ENCODE data around the gene CSAG3. TPM values are rescaled to one million over a fixed set of nuclear protein-coding genes. Genes with fewer than 3 reads are reported as not detected.
A peak's percentile ranks its signal among the peaks of the same experiment; 100 is the strongest.

The CSAG3 gene
- total and polyA plus RNA-seq, 9 of the 15 experiments (the other 6 are each of a cell fraction or from before 2014, with no cell fraction given), result 3.9 to 32.8 (median 17.8) TPM

DNA sequence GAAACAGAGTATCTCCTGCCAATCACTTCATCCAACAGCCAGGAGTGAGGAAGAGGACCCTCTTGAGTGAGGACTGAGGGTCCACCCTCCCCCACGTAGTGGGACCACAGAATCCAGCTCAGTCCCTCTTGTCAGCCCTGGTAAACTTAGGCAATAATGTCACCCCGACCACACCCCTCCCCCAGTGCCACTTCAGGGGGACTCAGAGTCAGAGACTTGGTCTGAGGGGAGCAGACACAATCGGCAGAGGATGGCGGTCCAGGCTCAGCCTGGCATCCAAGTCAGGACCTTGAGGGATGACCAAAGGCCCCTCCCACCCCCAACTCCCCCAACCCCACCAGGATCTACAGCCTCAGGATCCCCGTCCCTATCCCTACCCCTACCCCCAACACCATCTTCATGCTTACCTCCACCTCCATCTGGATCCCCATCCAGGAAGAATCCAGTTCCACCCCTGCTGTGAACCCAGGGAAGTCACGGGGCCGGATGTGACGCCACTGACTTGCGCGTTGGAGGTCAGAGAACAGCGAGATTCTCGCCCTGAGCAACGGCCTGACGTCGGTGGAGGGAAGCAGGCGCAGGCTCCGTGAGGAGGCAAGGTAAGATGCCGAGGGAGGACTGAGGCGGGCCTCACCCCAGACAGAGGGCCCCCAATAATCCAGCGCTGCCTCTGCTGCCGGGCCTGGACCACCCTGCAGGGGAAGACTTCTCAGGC lies 25.6 kb upstream of the CSAG3 start, which contains the start of the genes CSAG1 and MAGEA12 (continued):
- TF ChIP-seq, protein P1, sequence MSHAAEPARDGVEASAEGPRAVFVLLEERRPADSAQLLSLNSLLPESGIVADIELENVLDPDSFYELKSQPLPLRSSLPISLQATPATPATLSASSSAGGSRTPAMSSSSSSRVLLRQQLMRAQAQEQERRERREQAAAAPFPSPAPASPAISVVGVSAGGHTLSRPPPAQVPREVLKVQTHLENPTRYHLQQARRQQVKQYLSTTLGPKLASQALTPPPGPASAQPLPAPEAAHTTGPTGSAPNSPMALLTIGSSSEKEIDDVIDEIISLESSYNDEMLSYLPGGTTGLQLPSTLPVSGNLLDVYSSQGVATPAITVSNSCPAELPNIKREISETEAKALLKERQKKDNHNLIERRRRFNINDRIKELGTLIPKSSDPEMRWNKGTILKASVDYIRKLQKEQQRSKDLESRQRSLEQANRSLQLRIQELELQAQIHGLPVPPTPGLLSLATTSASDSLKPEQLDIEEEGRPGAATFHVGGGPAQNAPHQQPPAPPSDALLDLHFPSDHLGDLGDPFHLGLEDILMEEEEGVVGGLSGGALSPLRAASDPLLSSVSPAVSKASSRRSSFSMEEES (CRISPR knock-in tag; IDR thresholded peaks at IDR 0.05), result 0 out of 2 replicates have a peak, but pooled peaks have one; percentile 1
- no peak for TF ChIP-seq KLF6 (CRISPR knock-in tag; IDR thresholded peaks at IDR 0.05; ENCODE audit: borderline replicate concordance)
- no peak for TF ChIP-seq NR1H2 (CRISPR knock-in tag; IDR thresholded peaks at IDR 0.05)
- no peak for TF ChIP-seq STAT5A (IDR thresholded peaks at IDR 0.05; ENCODE audit: borderline replicate concordance, low read length)
- TF ChIP-seq SMAD3 (CRISPR knock-in tag; conservative IDR thresholded peaks at IDR 0.05), result no peak
- TF ChIP-seq, protein P2, sequence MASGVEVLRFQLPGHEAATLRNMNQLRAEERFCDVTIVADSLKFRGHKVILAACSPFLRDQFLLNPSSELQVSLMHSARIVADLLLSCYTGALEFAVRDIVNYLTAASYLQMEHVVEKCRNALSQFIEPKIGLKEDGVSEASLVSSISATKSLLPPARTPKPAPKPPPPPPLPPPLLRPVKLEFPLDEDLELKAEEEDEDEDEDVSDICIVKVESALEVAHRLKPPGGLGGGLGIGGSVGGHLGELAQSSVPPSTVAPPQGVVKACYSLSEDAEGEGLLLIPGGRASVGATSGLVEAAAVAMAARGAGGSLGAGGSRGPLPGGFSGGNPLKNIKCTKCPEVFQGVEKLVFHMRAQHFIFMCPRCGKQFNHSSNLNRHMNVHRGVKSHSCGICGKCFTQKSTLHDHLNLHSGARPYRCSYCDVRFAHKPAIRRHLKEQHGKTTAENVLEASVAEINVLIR (CRISPR knock-in tag; IDR thresholded peaks at IDR 0.05), result peak; percentile 62; the same call in 1 of the 2 replicates
- peak; percentile 94 for TF ChIP-seq NEUROD1 (IDR thresholded peaks at IDR 0.05; ENCODE audit: borderline replicate concordance, low read depth, low read length, partially characterized antibody)
- TF ChIP-seq, protein P3, sequence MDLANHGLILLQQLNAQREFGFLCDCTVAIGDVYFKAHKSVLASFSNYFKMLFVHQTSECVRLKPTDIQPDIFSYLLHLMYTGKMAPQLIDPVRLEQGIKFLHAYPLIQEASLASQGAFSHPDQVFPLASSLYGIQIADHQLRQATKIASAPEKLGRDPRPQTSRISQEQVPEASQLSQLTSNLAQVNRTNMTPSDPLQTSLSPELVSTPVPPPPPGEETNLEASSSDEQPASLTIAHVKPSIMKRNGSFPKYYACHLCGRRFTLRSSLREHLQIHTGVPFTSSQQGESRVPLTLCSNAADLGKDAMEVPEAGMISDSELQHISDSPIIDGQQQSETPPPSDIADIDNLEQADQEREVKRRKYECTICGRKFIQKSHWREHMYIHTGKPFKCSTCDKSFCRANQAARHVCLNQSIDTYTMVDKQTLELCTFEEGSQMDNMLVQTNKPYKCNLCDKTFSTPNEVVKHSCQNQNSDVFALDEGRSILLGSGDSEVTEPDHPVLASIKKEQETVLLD (IDR thresholded peaks at IDR 0.05), result no peak
- TF ChIP-seq YY1 (IDR thresholded peaks at IDR 0.05; ENCODE audit: borderline replicate concordance in 1 of 3, control insufficient read depth in 1 of 3, extremely low read depth in 1 of 3, insufficient read depth in 3 of 3, insufficient read length in 1 of 3, insufficient replicate concordance in 2 of 3, low read depth in 1 of 3, low read length in 2 of 3), result no peak
- TF ChIP-seq, protein P4, sequence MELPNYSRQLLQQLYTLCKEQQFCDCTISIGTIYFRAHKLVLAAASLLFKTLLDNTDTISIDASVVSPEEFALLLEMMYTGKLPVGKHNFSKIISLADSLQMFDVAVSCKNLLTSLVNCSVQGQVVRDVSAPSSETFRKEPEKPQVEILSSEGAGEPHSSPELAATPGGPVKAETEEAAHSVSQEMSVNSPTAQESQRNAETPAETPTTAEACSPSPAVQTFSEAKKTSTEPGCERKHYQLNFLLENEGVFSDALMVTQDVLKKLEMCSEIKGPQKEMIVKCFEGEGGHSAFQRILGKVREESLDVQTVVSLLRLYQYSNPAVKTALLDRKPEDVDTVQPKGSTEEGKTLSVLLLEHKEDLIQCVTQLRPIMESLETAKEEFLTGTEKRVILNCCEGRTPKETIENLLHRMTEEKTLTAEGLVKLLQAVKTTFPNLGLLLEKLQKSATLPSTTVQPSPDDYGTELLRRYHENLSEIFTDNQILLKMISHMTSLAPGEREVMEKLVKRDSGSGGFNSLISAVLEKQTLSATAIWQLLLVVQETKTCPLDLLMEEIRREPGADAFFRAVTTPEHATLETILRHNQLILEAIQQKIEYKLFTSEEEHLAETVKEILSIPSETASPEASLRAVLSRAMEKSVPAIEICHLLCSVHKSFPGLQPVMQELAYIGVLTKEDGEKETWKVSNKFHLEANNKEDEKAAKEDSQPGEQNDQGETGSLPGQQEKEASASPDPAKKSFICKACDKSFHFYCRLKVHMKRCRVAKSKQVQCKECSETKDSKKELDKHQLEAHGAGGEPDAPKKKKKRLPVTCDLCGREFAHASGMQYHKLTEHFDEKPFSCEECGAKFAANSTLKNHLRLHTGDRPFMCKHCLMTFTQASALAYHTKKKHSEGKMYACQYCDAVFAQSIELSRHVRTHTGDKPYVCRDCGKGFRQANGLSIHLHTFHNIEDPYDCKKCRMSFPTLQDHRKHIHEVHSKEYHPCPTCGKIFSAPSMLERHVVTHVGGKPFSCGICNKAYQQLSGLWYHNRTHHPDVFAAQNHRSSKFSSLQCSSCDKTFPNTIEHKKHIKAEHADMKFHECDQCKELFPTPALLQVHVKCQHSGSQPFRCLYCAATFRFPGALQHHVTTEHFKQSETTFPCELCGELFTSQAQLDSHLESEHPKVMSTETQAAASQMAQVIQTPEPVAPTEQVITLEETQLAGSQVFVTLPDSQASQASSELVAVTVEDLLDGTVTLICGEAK (IDR thresholded peaks at IDR 0.05), result peak; percentile 89
- TF ChIP-seq, protein P4 (CRISPR knock-in tag; IDR thresholded peaks at IDR 0.05), result no peak
- no peak for TF ChIP-seq CBX2 (IDR thresholded peaks at IDR 0.05; ENCODE audit: insufficient read depth, low read length, poor library complexity, severe bottlenecking)
- TF ChIP-seq ZNF224 (CRISPR knock-in tag; IDR thresholded peaks at IDR 0.05), result no peak

All from K562 (cell line).